Keratinocyte (primary cell): ENCODE data around the gene MAG. TPM values are rescaled to one million over a fixed set of nuclear protein-coding genes. Genes with fewer than 3 reads are reported as not detected.

ENCODE experiments used
- DNase-seq: peaks from one replicate; pipeline ENCODE4 v3.0.0-alpha.2; 2011; ENCODE audit warnings: low read depth, missing footprints, low spot score
- FAIRE-seq: peaks from 2 replicates; lab custom pipeline; 2011; peaks lifted over from hg19 to GRCh38; lab: Jason Lieb, UNC
- H2AFZ ChIP-seq: 2 replicates; pipeline ENCODE4 v1.6.0; 2012; ENCODE audit warnings: low read length, control low read depth, inconsistent platforms; ENCODE audit not compliant: control insufficient read depth
- H3K27ac ChIP-seq: 2 replicates; pipeline ENCODE4 v1.5.1; 2011; ENCODE audit warnings: low read length; ENCODE audit not compliant: control insufficient read depth, insufficient read depth
- H3K27me3 ChIP-seq: 3 replicates; pipeline ENCODE4 v1.6.0; 2011; ENCODE audit warnings: low read length; ENCODE audit not compliant: control insufficient read depth, insufficient read depth; ENCODE audit errors: extremely low read depth
- H3K36me3 ChIP-seq, 2 experiments: 2 replicates in 1 of 2; 3 replicates in 1 of 2; pipeline ENCODE4 v1.5.1; 2011; ENCODE audit warnings: low read length in 2 of 2, mild to moderate bottlenecking in 1 of 2; ENCODE audit not compliant: control insufficient read depth in 2 of 2, insufficient read depth in 2 of 2; ENCODE audit errors: extremely low read depth in 1 of 2
- H3K4me1 ChIP-seq: 3 replicates; pipeline ENCODE4 v1.5.1; 2011; ENCODE audit warnings: low read length; ENCODE audit not compliant: control insufficient read depth, insufficient read depth; ENCODE audit errors: extremely low read depth
- H3K4me2 ChIP-seq: 3 replicates; pipeline ENCODE4 v1.6.0; 2011; ENCODE audit warnings: low read depth, low read length; ENCODE audit not compliant: control insufficient read depth, insufficient read depth; ENCODE audit errors: extremely low read depth
- H3K4me3 ChIP-seq, 3 experiments: fragments of 200-600 bp in 1 of 3; sonication (generic) in 1 of 3; 2 replicates in 2 of 3; 3 replicates in 1 of 3; pipeline ENCODE4 v1.5.1; 2011 to 2016; ENCODE audit warnings: low read length in 3 of 3, mild to moderate bottlenecking in 3 of 3, control low read depth in 2 of 3, inconsistent platforms in 1 of 3, low read depth in 1 of 3, mixed read lengths in 1 of 3, mixed run types in 1 of 3, moderate library complexity in 1 of 3; ENCODE audit not compliant: control insufficient read depth in 2 of 3, insufficient read depth in 2 of 3; ENCODE audit errors: extremely low read depth in 1 of 3
- H3K79me2 ChIP-seq: 2 replicates; pipeline ENCODE4 v1.6.0; 2012; ENCODE audit warnings: low read length; ENCODE audit not compliant: control insufficient read depth, insufficient read depth
- H3K9ac ChIP-seq: 3 replicates; pipeline ENCODE4 v1.6.0; 2011; ENCODE audit warnings: low read length; ENCODE audit not compliant: control insufficient read depth, insufficient read depth; ENCODE audit errors: extremely low read depth
- H3K9me1 ChIP-seq: 3 replicates; pipeline ENCODE4 v1.6.0; 2011; ENCODE audit warnings: low read length; ENCODE audit not compliant: control insufficient read depth, insufficient read depth; ENCODE audit errors: extremely low read depth
- H3K9me3 ChIP-seq: 2 replicates; pipeline ENCODE4 v1.5.1; 2012; ENCODE audit warnings: low read depth, low read length; ENCODE audit not compliant: control insufficient read depth
- H4K20me1 ChIP-seq: 3 replicates; pipeline ENCODE4 v1.6.0; 2011; ENCODE audit warnings: low read length; ENCODE audit not compliant: control insufficient read depth, insufficient read depth; ENCODE audit errors: extremely low read depth
- CTCF ChIP-seq, 3 experiments: IDR thresholded peaks in 1 of 3; conservative IDR thresholded peaks in 1 of 3; optimal IDR thresholded peaks in 1 of 3; 2 replicates in 2 of 3; 3 replicates in 1 of 3; pipeline versions ENCODE3 to v1.5.1; 2011; ENCODE audit warnings: low read length in 3 of 3, mild to moderate bottlenecking in 3 of 3, moderate library complexity in 2 of 3, control low read depth in 1 of 3, inconsistent platforms in 1 of 3; ENCODE audit not compliant: insufficient read depth in 2 of 3; ENCODE audit errors: extremely low read depth in 1 of 3
- EZH2 ChIP-seq: IDR thresholded peaks from one replicate; pipeline ENCODE4 v1.6.1; 2012; ENCODE audit warnings: inconsistent platforms, mild to moderate bottlenecking, low read length, moderate library complexity
- dilution Hi-C: fragments of 300-500 bp; cut with MboI; formaldehyde crosslinking; loops from one replicate; pipeline ENCODE4 v1.7.0; 2020; ENCODE audit warnings: low sequenced_read_pairs; ENCODE audit not compliant: extremely low pct_ligation_motif_present
- polyA plus RNA-seq, 5 experiments: library from polyadenylated mRNA; depleted of rRNA in 3 of 5; stranded (reverse) in 3 of 5; stranded (forward) in 1 of 5; unstranded in 1 of 5; fragments of >200 nt; gene quantifications; 1 replicate in 1 of 5; 2 replicates in 3 of 5; 3 replicates in 1 of 5; pipeline versions ENCODE4 v1.2.1 to v1.2.3, GENCODE V29; 2011 to 2012; ENCODE audit warnings: missing spikeins in 2 of 5, low read depth in 1 of 5, low replicate concordance in 1 of 5

The MAG gene
- polyA plus RNA-seq, 1 donor (not counting 4 experiments of a cell fraction or from before 2014, with no cell fraction given): not detected

- Histone ChIP-seq H3K9ac (no peak overlapping the region), H3K4me3 (no peak overlapping the region), H3K36me3 (no peaks in the 10 kb centered on the region), H3K27me3 (peaks cover 10% of the 10 kb centered on the region), H2AFZ (no peak overlapping the region), H3K79me2 (no peaks in the 10 kb centered on the region), H3K27ac (no peak overlapping the region), H3K9me1 (no peaks in the 10 kb centered on the region), H3K9me3 (no peaks in the 10 kb centered on the region), H3K4me2 (no peak overlapping the region), H4K20me1 (no peaks in the 10 kb centered on the region), H3K4me1 (no peaks in the 10 kb centered on the region)
- TF ChIP-seq CTCF (optimal IDR thresholded peaks at IDR 0.05 in 1 of 3, IDR thresholded peaks at IDR 0.05 in 1 of 3, conservative IDR thresholded peaks at IDR 0.05 in 1 of 3; ENCODE audit: extremely low read depth in 1 of 3, insufficient read depth in 2 of 3, low read length in 3 of 3): no peak
- no peak for TF ChIP-seq EZH2
- no peak for FAIRE-seq
- DNase-seq: no peak
- dilution Hi-C loops: no loop called here
These were observed 40.9 kb downstream of the MAG start for GRCh38 chr19:35332817-35333216.

GRCh38 chr19:35334144-35334753 lies 42.3 kb downstream of the MAG start:
- Histone ChIP-seq H3K36me3 (no peaks in the 10 kb centered on the region), H3K27me3 (peaks cover 10% of the 10 kb centered on the region), H3K9me3 (no peaks in the 10 kb centered on the region), H3K27ac (no peak overlapping the region), H3K9me1 (no peaks in the 10 kb centered on the region), H2AFZ (no peak overlapping the region), H3K4me3 (no peak overlapping the region), H3K4me1 (no peaks in the 10 kb centered on the region), H3K79me2 (no peaks in the 10 kb centered on the region), H3K4me2 (no peak overlapping the region), H3K9ac (no peak overlapping the region), H4K20me1 (no peaks in the 10 kb centered on the region)
- TF ChIP-seq EZH2: no peak
- dilution Hi-C loops: no loop called here
- no peak for FAIRE-seq
- no peak for DNase-seq
